C4-2B (cell line): ENCODE measurements around the gene TFF2.

Experiments
- ZFX ChIP-seq: fragments of 450-650 bp; IDR thresholded peaks from 2 replicates; pipeline ENCODE4 v1.6.1; 2017
- TF ChIP-seq, protein P1 (sequence below): fragments of 450-650 bp; conservative IDR thresholded peaks from 2 replicates; pipeline ENCODE4 v1.5.1; 2017; ENCODE audit warnings: mild to moderate bottlenecking

GRCh38 chr21:42374457-42374856 is 23.7 kb upstream of the TFF2 start:
- TF ChIP-seq, protein P1, sequence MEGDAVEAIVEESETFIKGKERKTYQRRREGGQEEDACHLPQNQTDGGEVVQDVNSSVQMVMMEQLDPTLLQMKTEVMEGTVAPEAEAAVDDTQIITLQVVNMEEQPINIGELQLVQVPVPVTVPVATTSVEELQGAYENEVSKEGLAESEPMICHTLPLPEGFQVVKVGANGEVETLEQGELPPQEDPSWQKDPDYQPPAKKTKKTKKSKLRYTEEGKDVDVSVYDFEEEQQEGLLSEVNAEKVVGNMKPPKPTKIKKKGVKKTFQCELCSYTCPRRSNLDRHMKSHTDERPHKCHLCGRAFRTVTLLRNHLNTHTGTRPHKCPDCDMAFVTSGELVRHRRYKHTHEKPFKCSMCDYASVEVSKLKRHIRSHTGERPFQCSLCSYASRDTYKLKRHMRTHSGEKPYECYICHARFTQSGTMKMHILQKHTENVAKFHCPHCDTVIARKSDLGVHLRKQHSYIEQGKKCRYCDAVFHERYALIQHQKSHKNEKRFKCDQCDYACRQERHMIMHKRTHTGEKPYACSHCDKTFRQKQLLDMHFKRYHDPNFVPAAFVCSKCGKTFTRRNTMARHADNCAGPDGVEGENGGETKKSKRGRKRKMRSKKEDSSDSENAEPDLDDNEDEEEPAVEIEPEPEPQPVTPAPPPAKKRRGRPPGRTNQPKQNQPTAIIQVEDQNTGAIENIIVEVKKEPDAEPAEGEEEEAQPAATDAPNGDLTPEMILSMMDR, result no peak
- TF ChIP-seq ZFX, result no peak
